DMS53 treated with DMSO at 0.1 percent for 48 hours (cell line): Measurements from ENCODE around the gene NAT16.
"Not testable (repeated sequence)": the region's sequence is repeated elsewhere in the genome, so short reads cannot be mapped to it uniquely, and the experiment has no call there.

Source experiments
- DNase-seq: peaks from one replicate; lab custom pipeline; 2025; ENCODE audit not compliant: unreplicated experiment; lab: John Stamatoyannopoulos, UW

Gene NAT16

DNA sequence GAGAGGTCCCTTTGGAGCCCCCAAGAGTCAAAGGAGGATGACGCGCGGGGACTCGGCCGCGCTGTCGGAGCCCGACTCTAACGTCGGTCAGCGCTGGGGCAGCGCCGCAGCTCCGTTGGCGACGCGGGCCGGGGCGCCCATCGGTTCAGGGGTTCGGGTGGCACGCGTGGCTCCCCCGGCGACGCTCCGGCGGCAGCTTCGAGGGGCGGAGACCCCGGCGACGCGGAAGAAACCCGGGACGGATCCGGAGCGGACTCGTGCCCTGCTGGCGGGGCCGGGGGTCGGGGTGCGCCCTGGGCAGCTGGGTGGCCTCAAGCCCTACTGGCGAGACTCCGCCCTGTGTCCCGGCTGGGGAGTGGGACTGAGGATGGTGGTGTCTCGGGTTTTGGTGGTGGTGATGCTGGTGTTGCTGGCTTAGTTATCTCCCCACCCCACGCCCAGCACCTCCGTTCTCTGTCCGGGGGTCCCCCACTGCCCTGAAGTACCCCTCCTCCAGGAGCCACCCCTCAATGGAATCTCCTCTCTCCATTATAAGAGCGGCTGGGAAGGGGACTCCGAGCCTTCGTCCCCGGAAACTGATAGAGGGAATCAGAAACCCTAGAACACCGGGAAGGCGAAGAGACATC, at the start of gene NAT16:
Gene NAT16, minus strand, starts transcription at position 164 of the 626 bp plus-strand sequence. CDS start 5,486 bp downstream, outside the sequence.
- DNase-seq, result no peak

DNA sequence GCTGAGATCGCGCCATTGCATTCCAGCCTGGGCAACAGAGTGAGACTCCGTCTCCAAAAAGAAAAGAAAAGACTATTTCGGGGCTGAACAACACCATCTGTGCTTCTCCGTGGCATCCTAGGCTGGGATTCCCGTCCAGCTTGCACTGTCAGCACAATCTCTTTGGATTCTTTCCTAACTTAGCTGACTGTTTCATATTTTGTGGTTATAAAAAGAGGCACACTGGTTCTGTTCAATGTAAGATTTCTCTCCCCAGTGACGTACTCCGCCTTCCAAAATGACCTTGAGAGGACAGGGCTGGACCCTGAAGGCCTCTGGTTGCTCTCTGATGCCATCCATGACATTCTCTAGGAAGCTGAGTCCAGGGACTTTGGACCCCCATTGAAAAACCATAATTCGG, 46.6 kb upstream of the NAT16 start:
- DNase-seq, result no peak

DNA sequence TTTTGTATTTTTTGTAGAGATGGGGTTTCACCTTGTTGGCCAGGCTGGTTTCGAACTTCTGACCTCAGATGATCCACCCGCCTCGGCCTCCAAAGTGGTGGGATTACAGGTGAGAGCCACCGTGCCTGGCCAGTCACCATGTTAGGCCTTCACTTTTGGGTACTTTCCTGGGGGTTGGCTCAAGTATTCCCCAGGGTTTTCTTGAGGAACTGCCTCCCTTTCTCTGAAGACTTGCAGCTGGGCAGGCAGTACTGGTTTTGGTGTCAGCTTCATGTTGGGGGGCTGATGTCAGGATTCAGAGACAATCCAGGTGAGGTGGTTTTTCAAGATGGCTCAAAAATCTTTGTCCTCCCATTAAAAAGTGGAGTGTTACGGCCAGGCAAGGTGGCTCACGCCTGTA, 45.6 kb upstream of the NAT16 start:
- DNase-seq, result no peak

DNA sequence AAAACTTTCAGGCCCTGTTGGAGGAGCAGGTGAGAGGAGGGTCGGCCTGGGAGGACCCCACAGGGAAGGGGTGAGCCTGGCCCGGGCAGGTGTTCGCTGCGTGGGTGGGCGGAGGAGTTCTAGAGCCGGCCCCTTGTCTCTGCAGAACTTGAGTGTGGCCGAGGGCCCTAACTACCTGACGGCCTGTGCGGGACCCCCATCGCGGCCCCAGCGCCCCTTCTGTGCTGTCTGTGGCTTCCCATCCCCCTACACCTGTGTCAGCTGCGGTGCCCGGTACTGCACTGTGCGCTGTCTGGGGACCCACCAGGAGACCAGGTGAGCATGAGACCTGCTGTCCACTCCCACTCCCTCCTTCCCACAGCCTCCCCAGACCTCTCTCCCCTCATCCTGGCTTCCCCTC, 43.4 kb upstream of the NAT16 start:
- no peak for DNase-seq

DNA sequence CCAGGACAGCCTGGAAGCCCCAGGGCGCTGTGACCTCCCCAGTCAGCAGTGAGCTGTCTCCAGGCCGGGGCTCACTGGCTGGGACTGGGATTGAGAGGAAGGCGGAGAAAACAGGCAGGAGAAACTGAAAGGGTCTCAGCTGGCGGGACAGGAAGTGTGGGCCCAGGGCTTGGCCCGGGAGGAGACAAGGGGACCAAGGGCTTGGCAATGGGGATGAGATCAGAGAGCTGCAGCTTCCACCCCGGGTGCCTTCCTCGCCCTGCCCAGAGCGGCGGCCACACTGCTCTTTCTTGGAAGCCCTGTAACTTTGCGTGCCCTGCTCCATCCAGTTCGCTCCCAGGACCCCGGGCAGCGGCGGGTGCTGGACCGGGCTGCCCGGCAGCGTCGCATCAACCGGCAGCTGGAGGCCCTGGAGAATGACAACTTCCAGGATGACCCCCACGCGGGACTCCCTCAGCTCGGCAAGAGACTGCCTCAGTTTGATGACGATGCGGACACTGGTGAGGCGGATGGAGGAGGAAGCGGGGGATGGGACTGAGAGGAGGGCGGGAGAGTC, 42.3 kb upstream of the NAT16 start:
- no peak for DNase-seq

DNA sequence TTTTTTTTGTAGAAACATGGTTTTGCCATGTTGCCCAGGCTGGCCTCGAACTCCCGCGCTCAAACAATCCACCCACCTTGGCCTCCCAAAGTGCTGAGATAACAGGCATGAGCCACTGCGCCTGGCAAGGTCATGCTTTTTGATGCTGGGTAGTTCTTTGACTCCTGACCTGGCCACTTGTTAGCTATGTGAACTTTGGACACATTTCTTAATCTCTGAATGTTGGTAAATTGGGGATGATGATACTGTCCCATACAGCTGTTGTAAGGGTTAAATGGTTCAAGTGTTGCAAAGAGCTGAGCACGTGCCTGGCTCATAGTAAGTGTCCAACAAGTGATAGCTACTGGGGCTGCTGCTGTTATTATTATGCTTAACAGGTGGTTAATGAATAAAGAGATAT, 40.2 kb upstream of the NAT16 start:
- no peak for DNase-seq

DNA sequence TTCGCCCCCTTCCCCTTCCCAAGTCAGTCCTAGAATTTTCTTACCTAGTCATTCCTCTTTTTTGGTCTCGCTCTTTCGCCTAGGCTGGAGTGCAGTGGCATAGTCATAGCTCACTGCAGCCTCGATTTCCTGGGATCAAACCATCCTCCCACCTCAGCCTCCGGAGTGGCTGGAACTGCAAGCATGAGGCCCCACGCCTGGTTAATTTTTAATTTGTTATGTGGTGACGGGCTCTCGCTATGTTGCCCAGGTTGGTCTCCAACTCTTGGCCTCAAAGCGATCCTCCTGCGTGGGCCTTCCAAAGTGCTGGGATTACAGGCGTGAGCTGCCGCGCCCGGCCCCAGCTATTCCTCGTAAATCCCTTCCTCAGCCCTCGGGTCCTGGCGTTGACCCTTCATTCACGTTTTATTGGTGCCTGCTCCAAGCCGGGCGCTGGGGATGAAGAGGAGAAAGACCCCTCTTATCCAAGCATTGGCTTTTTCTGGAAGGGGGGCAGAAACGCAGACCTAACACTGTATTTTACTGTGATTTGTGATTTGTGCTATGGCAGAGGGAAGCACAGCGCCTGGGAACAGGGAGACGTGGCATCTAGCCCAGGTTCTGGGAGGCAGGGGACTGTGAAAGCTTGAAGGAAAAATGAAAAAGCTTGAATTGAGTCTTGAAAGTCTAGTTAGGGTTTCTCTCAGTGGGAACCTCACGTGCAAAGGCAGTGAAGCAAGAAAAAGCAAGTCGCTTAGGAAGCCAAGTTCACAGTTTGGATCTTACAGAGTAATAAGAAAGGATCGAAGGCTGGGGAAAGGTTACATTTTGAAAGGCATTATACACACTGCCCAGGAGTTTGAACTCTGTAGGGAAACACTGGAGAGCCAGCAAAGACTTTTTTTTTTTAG, 38.4 kb upstream of the NAT16 start:
- DNase-seq, result no peak

DNA sequence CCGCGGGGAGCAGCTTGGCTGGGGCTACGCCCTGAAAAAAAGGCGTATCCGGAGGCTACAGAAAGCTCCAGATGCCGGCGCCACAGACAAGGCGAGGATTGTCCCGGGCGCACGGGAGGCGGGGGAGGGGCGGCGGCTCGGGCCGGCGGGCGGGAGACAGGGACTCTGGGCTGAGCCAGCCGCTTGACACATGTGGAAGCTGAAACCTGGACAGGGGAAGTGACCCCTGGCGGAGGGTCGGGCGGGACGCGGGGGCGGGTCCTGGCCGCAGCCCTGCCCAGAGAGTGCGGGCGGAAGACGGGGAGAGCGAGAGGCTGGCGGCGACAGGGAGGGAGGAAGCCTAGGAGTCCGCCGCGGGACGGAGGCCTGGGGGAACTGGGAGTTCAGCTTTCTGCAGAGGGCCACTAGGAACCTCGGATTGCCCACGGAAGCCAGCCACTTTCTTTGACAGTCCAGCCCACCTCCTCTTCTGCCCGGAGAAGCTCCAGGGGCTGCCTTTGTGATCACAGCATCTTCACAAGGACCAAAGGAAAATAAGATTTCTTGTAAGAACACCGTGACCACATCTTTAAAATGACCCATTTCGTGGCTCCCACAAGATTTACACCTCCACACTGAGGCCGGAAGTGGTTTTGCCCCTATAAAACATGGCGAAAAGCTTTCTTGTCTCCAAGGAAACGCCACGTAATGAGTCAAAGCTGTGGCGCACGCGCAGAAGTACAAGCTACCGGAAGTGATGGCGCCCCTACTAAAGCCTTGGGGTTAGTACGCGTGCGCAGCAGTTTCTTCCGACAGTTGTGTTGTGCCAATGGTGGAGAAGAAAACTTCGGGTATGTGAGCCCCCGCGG, 37.5 kb upstream of the NAT16 start, which contains the start of the genes PLOD3 and ZNHIT1:
Gene PLOD3, minus strand, starts transcription at position 194 of the 848 bp plus-strand sequence. CDS start 307 bp downstream, outside the sequence.
Gene ZNHIT1, plus strand, starts transcription at position 778 of the 848 bp plus-strand sequence. Its CDS starts 31 bp downstream, at position 809.
- peak; percentile 99 for DNase-seq

DNA sequence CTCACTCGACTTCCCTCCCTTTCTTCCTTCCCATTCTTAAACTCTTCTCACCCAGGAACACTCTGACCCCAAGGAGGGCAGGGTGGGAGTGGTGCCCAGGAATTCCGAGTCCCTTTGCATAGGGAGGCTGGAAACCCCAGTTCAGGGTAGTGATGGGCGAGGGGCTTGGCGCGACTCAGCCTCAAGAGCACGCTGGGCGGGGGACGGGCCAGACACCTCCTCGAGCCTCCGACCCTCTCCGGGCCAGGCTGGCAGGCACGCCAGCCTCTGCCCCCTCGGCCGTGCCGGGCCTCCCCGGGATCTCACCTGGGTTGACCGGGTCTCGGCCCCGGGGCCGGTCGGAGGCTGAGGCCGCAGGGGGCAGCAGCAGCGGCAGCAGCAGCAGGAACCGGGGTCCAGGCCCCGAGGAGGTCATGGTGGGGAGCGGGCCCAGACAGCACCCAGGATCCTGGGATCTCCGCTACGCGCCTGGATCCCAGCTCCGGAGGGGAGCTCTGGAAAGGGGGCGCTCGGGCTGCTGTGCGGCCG, 36.8 kb upstream of the NAT16 start:
- no peak for DNase-seq

DNA sequence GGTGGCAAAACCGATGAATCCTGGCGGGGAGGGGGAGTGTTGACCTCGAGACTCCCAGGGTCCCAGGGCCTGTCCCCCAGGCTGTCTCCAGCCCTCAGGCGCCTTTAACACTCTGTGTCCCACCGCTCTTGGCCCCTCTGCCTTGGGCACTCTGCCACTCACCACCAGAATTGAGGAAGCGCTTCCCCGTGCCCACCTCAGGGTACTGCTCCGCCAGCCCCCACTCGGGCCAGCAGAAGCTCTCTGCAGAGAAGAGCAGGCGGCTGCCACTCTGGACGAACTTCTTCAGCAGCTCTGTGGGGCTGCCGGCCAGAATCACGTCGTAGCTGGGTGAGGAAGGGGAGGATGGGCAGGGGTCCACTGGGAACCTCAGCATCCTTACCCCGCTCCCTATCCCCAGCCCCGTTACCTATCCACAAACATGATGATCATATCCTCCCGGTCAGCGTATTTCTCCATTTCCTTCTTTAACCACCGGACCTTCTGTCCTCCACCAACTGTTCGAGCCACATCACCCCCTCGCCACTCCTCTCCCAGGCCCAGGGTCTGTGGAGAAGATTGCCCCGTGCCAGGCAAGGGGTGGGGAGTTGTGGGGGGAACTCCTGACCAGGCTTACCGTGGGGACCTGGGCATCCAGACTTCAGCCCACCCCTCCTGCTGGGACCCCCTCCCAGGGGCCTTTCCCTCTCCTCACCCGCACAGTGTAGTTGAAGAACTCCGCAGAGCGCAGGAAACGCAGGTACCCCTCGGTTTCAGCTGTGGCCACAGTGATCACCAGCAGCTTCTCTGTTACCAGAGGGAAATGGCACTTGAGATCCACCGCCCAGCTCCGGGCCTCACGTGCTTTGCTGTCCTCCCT, 36.1 kb upstream of the NAT16 start:
- peak; percentile 14 for DNase-seq

DNA sequence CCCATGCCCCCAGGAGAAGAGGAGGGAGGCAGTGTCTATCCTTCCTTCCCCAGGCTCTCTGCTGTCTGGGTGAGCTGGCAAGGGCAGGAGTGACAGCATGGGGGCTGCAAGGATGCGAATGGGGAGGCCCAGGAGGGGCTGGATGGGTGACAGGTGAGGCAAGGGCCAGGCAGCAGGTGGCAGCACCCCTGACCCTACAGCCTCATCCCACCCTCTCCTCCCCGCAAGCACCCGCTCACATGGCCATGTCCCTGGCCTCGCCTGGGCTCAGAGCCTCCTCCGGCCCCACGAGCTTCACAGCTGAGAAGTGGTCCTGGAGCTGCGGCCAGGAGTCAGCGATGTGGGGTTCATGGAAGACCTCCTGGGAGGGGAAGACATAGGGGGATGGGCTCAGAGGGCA, 31.9 kb upstream of the NAT16 start:
- no peak for DNase-seq

DNA sequence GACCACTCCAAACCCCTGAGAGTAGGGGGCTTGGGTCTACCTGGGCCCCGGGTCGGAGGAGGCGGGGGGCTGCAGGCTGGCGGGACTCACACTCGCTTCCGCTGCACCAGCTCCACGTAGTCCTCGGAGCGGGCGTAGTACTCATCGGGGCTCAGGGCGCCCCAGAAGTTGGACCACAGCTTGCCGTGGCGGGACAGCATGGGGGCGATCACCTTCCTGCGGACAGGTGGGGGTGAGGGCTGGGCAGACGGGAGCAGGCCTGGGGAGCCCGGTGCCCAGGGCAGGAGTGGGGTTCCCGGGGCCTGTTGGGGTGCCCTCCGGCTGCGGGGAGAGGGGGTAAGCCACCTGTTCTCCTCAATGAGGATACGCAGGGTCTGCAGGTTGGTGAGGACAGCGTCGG, 31.4 kb upstream of the NAT16 start:
- no peak for DNase-seq

DNA sequence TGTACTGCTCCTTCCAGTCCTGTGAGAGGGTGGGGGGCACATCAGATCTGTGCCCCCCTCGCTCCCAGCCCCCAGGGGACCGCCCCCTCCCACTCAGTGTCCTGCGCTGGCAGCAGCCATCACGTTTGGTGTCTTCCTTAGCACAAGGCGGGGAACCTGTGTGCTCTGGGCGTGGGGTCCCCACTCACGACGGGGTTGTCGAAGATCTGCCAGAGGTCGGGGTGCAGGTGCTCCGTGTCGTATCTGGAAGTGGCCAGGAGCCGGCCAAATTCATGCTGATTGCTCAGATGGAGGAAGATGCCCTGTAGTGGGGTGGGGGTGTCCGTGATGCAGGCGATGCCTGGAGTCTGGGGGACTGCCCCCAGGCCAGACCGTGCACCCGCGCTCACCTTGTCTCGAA, 30.1 kb upstream of the NAT16 start:
- DNase-seq, result no peak

DNA sequence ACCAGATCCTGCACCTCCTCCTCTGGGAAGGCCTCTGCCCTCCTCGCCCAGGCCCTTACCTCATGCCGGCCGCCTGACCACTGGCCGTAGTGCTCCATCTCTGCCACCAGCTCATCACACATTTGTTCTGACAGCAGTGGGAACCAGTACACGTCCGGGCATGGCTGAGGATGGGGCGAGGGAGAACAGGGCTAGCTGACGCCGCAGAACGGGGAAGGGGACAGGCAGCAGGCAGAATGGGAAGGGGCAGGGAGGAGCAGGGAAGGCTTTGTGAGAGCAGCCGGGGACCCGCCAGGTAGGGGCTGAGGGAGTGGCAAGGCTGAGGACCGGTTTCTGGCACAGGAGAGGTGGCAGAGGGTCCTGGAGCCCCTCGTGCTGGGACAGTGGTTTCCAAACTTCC, 28.7 kb upstream of the NAT16 start:
- DNase-seq, result no peak

DNA sequence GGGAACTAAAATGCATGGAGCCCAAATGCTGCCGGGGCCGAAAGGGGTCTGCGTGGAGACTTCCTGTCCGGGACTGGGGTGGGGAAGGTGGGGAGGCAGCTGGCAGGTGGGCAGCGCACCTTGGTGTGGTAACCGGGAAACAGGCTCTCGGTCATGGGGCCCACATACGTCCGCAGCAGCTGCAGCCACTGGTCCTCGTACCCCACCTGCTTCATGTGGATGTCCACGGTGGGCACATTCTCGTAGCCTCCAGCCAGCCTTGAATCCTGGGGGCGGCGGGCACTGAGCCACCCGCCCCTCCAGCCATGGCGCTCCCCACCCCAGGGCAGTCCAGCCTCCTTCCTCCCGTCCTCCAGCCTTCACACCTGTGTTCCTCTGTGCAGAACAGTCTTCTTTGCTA, 27.4 kb upstream of the NAT16 start:
- DNase-seq, result no peak

DNA sequence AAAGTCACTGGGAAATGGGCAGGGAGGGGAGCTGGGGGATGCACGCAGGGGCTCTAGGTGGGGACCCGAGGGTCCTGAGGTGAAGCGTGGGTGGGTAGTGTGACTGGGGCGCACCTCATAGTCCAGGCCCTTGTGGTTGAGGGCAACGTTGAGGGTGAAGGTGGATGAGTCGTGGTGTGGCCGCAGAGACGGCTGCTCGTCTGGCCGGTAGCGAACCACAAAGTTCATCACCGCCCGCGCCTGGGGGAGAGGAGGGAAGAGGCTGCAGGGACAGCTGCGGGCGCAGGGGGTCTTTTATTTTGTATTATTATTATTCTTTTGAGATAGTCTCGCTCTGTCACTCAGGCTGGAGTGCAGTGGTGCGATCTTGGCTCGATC, 26.6 kb upstream of the NAT16 start:
- DNase-seq, result no peak

DNA sequence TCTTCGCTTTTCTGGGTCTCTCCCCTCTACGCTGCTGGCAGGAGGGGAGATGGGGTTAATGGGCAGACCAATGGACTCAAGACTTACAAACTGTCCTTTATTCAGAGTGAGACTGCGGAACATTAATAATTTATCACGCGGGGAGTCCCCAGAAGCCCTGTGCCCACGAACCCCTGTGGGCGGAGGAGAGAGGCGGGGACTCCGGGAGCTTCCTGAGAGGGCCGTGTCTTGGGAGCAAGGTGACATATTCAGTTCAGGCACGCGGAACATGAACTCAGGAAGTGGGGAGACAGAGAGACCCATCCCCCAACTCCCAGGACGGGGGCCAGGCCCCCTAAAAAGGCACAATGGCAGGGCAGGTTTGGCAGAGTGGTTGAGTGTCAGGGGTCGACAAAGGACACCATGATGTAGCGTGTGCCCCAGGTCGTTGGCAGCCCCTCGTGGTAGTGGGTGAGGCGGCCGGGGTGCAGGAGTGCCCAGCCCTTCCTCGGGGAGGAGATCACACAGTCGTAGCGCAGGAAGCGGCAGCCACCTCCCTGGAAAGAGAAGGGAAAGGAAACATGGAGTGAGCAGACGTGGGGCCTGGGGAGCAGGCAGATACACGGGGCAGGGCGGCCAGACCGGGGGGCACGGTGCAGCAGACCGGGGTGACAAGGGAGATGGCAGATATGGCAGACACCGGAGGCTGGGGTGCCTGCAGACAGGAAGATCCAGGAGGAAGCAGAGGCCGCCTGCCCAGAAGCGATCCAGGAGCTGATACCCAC, 26.0 kb upstream of the NAT16 start:
- no peak for DNase-seq

DNA sequence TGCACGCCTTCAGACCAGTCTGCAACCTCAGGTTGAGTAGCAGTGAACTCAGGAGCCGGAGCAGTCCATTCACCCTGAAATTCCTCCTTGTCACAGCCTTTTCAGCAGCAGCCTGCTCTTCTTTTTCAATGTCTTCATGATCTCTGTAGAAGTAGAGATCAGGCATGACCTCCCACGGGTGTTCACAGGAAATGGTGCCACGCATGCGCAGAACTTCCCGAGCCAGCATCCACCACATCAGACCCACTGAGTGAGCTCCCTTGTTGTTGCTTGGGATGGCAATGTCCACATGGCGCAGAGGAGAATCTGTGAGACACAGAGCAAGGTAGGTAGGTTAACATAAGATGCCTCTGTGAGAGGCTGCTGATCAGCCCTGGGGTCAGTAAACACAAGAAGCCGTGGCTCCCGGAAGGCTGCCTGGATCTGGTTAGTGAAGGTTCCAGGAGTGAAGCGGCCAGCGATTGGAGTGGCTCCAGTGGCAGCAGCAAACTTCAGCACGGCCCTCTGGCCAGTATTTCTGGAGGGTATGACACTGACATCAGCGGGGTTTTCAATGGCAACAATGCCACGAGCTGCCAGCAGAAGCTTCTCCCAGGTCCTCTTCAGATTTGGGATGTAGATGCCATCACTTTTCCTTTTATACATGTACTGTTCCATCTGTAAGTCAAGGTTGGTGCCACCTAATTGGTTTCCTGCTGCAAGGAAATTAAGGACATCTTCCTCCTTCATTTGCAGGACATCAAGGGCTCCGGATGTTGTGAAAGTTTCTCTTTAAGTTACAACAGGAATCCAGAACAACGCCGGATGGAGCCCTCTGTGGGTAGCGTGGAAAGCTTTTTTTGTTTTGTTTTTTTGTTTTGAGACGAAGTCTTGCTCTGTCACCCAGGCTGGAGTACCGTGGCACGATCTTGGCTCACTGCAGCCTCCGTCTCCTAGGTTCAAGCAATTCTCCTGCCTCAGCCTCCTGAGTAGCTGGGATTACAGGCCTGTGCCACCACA, 23.9 kb upstream of the NAT16 start:
- DNase-seq, result not testable (repeated sequence)
